RWPE2 (cell line): ENCODE data around the gene MYG1.
"Not testable (repeated sequence)": the region's sequence is repeated elsewhere in the genome, so short reads cannot be mapped to it uniquely, and the experiment has no call there.

Source experiments
- ATAC-seq: fragments of 200-7000 bp; cut with Tn5 transposase; 3 replicates; pipeline ENCODE4 v1.9.1; 2021; ENCODE audit warnings: low read depth
- DNase-seq: peaks from one replicate; pipeline ENCODE4 v3.0.0-alpha.2; 2020; ENCODE audit warnings: low spot score
- H3K27ac ChIP-seq: fragments of 450-650 bp; 2 replicates; pipeline ENCODE4 v1.5.1; 2017; ENCODE audit warnings: mild to moderate bottlenecking; ENCODE audit not compliant: poor library complexity, severe bottlenecking
- H3K27me3 ChIP-seq: fragments of 250-450 bp; sonication (Bioruptor Pico); 2 replicates; pipeline ENCODE4 v1.5.1; 2021; ENCODE audit warnings: mild to moderate bottlenecking, moderate library complexity; ENCODE audit not compliant: insufficient read depth, poor library complexity, severe bottlenecking
- H3K36me3 ChIP-seq: fragments of 250-450 bp; sonication (Bioruptor Pico); 2 replicates; pipeline ENCODE4 v1.5.1; 2020; ENCODE audit warnings: low read depth, mild to moderate bottlenecking, moderate library complexity
- H3K4me1 ChIP-seq: fragments of 250-450 bp; sonication (Bioruptor Pico); 2 replicates; pipeline ENCODE4 v1.5.1; 2021; ENCODE audit warnings: mild to moderate bottlenecking, moderate library complexity; ENCODE audit not compliant: insufficient read depth, poor library complexity, severe bottlenecking
- H3K4me3 ChIP-seq: fragments of 250-450 bp; sonication (Bioruptor Pico); 2 replicates; pipeline ENCODE4 v1.5.1; 2021; ENCODE audit warnings: mild to moderate bottlenecking, moderate library complexity; ENCODE audit not compliant: severe bottlenecking
- H3K9me3 ChIP-seq: fragments of 250-450 bp; sonication (Bioruptor Pico); 2 replicates; pipeline ENCODE4 v1.5.1; 2021; ENCODE audit warnings: mild to moderate bottlenecking, moderate library complexity; ENCODE audit not compliant: severe bottlenecking
- CTCF ChIP-seq: fragments of 450-650 bp; IDR thresholded peaks from one replicate; pipeline ENCODE4 v1.5.1; 2017; ENCODE audit warnings: mild to moderate bottlenecking, moderate library complexity; ENCODE audit not compliant: poor library complexity, severe bottlenecking

The MYG1 gene

GRCh38 chr12:53325511-53326061 lies 26.1 kb downstream of the MYG1 start:
- Histone ChIP-seq H3K4me1 (no peaks in the 10 kb centered on the region), H3K27ac (peak overlapping the region; percentile 63), H3K4me3 (peak overlapping the region; percentile 68), H3K36me3 (no peaks in the 10 kb centered on the region), H3K27me3 (no peaks in the 10 kb centered on the region), H3K9me3 (no peaks in the 10 kb centered on the region)
- no peak for TF ChIP-seq CTCF
- no peak for ATAC-seq
- DNase-seq: no peak

GRCh38 chr12:53326460-53327185 lies 27.1 kb downstream of the MYG1 start:
- TF ChIP-seq CTCF: no peak
- Histone ChIP-seq H3K27me3 (no peaks in the 10 kb centered on the region), H3K4me1 (no peaks in the 10 kb centered on the region), H3K27ac (no peak overlapping the region), H3K36me3 (no peaks in the 10 kb centered on the region), H3K4me3 (no peak overlapping the region), H3K9me3 (no peaks in the 10 kb centered on the region)
- DNase-seq (no peak), ATAC-seq (no peak)

- no peaks in the 10 kb centered on the region for H3K27me3 ChIP-seq
- peak; percentile 37 for TF ChIP-seq CTCF
- ATAC-seq (no peak), DNase-seq (no peak)
- H3K9me3 ChIP-seq: no peaks in the 10 kb centered on the region
- H3K36me3 ChIP-seq: no peaks in the 10 kb centered on the region
- H3K4me1 ChIP-seq: no peaks in the 10 kb centered on the region
- H3K27ac ChIP-seq: no peak overlapping the region
- H3K4me3 ChIP-seq: no peak overlapping the region
These were observed 28.0 kb downstream of the MYG1 start for GRCh38 chr12:53327435-53328042.

- DNase-seq (no peak), ATAC-seq (no peak)
- Histone ChIP-seq H3K9me3 (no peaks in the 10 kb centered on the region), H3K4me3 (no peak overlapping the region), H3K36me3 (no peaks in the 10 kb centered on the region), H3K27ac (no peak overlapping the region), H3K27me3 (no peaks in the 10 kb centered on the region), H3K4me1 (no peaks in the 10 kb centered on the region)
- no peak for TF ChIP-seq CTCF
These were observed 28.5 kb downstream of the MYG1 start for GRCh38 chr12:53328043-53328435.

GRCh38 chr12:53330671-53331070 lies 31.2 kb downstream of the MYG1 start:
- Histone ChIP-seq H3K27ac (no peak overlapping the region), H3K27me3 (no peaks in the 10 kb centered on the region), H3K9me3 (no peaks in the 10 kb centered on the region), H3K36me3 (no peaks in the 10 kb centered on the region), H3K4me1 (no peaks in the 10 kb centered on the region), H3K4me3 (no peak overlapping the region)
- DNase-seq (no peak), ATAC-seq (no peak)
- TF ChIP-seq CTCF: no peak

GRCh38 chr12:53332339-53332738 lies 32.8 kb downstream of the MYG1 start:
- not testable (repeated sequence) for H3K27me3 ChIP-seq, DNase-seq, H3K27ac ChIP-seq, H3K9me3 ChIP-seq, ATAC-seq, H3K36me3 ChIP-seq, H3K4me1 ChIP-seq, H3K4me3 ChIP-seq
